Panc1 (cell line): Measurements from ENCODE around the gene ROBO4. TPM values are rescaled to one million over a fixed set of nuclear protein-coding genes. Genes with fewer than 3 reads are reported as not detected.
A peak's percentile ranks its signal among the peaks of the same experiment; 100 is the strongest.

ENCODE experiments used
- ATAC-seq: fragments of 200-7000 bp; cut with Tn5 transposase; 2 replicates; pipeline ENCODE4 v1.9.1; 2020; ENCODE audit warnings: mild to moderate bottlenecking, moderate library complexity
- BruUV-seq: library from RNA; stranded (reverse); fragments of 400-500 nt; replicated peaks from 2 replicates; lab custom pipeline; 2021; lab: Mats Ljungman, UMichigan
- CTCF ChIA-PET: fragments of 300-600 bp; sonication (Branson Sonifier 250); formaldehyde crosslinking; loops from one replicate; lab custom pipeline; 2022; ENCODE audit warnings: antibody characterized with exemption; lab: Charles Lee
- POLR2A ChIA-PET: fragments of 300-600 bp; sonication (Branson Sonifier 250); formaldehyde crosslinking; loops from one replicate; lab custom pipeline; 2022; ENCODE audit warnings: antibody characterized with exemption; lab: Charles Lee
- DNase-seq: peaks from one replicate; pipeline ENCODE4 v3.0.0-alpha.2; 2010; ENCODE audit warnings: low read depth, low spot score
- H3K27ac ChIP-seq: 2 replicates; pipeline ENCODE4 v1.5.1; 2011; ENCODE audit warnings: mild to moderate bottlenecking, low read length, inconsistent platforms
- H3K27me3 ChIP-seq: fragments of 200-500 bp; sonication (Bioruptor generic); 2 replicates; pipeline ENCODE4 v1.6.0; 2014; ENCODE audit warnings: low read length, inconsistent platforms; ENCODE audit not compliant: control insufficient read depth, insufficient read depth
- H3K36me3 ChIP-seq: fragments of 200-500 bp; sonication (Bioruptor generic); 2 replicates; pipeline ENCODE4 v1.5.1; 2014; ENCODE audit warnings: inconsistent platforms, mild to moderate bottlenecking, low read length, moderate library complexity; ENCODE audit not compliant: control insufficient read depth, insufficient read depth
- H3K4me1 ChIP-seq: 2 replicates; pipeline ENCODE4 v1.5.1; 2011; ENCODE audit warnings: inconsistent platforms, mild to moderate bottlenecking, low read length, moderate library complexity; ENCODE audit not compliant: control insufficient read depth, insufficient read depth
- H3K4me3 ChIP-seq, 2 experiments: 2 replicates each; pipeline ENCODE4 v1.5.1; 2011 to 2012; ENCODE audit warnings: low read depth in 2 of 2, low read length in 2 of 2, mild to moderate bottlenecking in 2 of 2, inconsistent platforms in 1 of 2, moderate library complexity in 1 of 2
- H3K9me3 ChIP-seq: fragments of 200-500 bp; sonication (Bioruptor generic); 2 replicates; pipeline ENCODE4 v1.5.1; 2014; ENCODE audit warnings: low read depth, mild to moderate bottlenecking, inconsistent platforms, low read length, moderate library complexity; ENCODE audit not compliant: control insufficient read depth, insufficient read depth
- POLR2AphosphoS5 ChIP-seq: IDR thresholded peaks from 2 replicates; pipeline ENCODE4 v1.6.1; 2012; ENCODE audit warnings: mild to moderate bottlenecking, low read depth, low read length, moderate library complexity
- SIN3A ChIP-seq: IDR thresholded peaks from 2 replicates; pipeline ENCODE4 v1.6.1; 2012; ENCODE audit warnings: low read depth, mild to moderate bottlenecking, low read length, moderate library complexity, borderline replicate concordance; ENCODE audit not compliant: insufficient read depth
- TCF7L2 ChIP-seq: IDR thresholded peaks from 2 replicates; pipeline ENCODE4 v1.6.1; 2011; ENCODE audit warnings: mild to moderate bottlenecking, low read depth, low read length, inconsistent platforms
- in situ Hi-C: cut with HindIII; loops from 2 replicates; pipeline ENCODE4 v1.10.0; 2016; ENCODE audit warnings: low sequenced_read_pairs, low pct_unique_long_range_greater_than_20kb
- intact Hi-C: fragments of 100-400 bp; cut with micrococcal nuclease; formaldehyde crosslinking; loops from one replicate; pipeline ENCODE4 v1.10.0; 2022; ENCODE audit not compliant: unreplicated experiment
- total RNA-seq: library from RNA; stranded (reverse); gene quantifications from one replicate; pipeline ENCODE4 v1.2.1, GENCODE V29; 2021; ENCODE audit not compliant: unreplicated experiment
- TF ChIP-seq, protein P1 (sequence below), 2 experiments: IDR thresholded peaks; 2 replicates each; pipeline ENCODE4 v1.6.1; 2011 to 2012; ENCODE audit warnings: low read depth in 2 of 2, control low read depth in 1 of 2, low read length in 1 of 2, mild to moderate bottlenecking in 1 of 2, moderate library complexity in 1 of 2; ENCODE audit not compliant: insufficient read depth in 1 of 2
- TF ChIP-seq, protein P2 (sequence below): fragments of 450-650 bp; IDR thresholded peaks from 2 replicates; pipeline ENCODE4 v1.5.1; 2017; ENCODE audit warnings: mild to moderate bottlenecking

Gene ROBO4
- total RNA-seq, 1 experiment from 2014 or later: 0.26 TPM

DNA sequence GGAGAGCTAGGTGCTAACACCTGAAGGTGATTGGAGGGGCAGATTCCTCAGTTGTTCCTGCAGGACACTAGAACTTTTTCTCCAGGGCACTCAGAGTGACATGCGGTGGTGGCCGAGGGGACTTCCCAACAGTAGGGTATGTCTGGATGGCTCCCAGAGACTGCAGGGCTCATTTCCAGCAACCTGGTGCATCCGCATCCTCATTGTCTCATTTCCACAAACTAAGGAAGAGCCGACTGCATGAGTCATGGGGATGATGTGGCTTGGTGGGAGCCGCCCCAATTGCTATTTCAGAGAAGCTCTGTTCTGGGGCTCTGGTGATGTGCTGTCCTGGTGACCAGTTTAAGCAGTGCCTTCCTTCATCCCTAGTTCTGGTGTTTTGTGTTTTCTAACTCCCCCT, 2.8 kb upstream of the ROBO4 start:
- ATAC-seq (peak; percentile 28), DNase-seq (no peak)
- H3K36me3 ChIP-seq: no peaks in the 10 kb centered on the region
- peaks cover 28% of the 10 kb centered on the region for H3K27me3 ChIP-seq
- POLR2A ChIA-PET: interaction anchor here (0.6 kb wide), 1 partner anchor 25 kb away, joined by 3 read pairs; no protein-coding TSS in a partner anchor
- no peak overlapping the region for H3K27ac ChIP-seq
- no TSS peak for BruUV-seq
- 0 out of 2 replicates have a peak, but pooled peaks cover 3% of the 10 kb centered on the region for H3K4me1 ChIP-seq
- in situ Hi-C loops: no loop called here
- intact Hi-C loops: no loop called here
- TF ChIP-seq, protein P1, sequence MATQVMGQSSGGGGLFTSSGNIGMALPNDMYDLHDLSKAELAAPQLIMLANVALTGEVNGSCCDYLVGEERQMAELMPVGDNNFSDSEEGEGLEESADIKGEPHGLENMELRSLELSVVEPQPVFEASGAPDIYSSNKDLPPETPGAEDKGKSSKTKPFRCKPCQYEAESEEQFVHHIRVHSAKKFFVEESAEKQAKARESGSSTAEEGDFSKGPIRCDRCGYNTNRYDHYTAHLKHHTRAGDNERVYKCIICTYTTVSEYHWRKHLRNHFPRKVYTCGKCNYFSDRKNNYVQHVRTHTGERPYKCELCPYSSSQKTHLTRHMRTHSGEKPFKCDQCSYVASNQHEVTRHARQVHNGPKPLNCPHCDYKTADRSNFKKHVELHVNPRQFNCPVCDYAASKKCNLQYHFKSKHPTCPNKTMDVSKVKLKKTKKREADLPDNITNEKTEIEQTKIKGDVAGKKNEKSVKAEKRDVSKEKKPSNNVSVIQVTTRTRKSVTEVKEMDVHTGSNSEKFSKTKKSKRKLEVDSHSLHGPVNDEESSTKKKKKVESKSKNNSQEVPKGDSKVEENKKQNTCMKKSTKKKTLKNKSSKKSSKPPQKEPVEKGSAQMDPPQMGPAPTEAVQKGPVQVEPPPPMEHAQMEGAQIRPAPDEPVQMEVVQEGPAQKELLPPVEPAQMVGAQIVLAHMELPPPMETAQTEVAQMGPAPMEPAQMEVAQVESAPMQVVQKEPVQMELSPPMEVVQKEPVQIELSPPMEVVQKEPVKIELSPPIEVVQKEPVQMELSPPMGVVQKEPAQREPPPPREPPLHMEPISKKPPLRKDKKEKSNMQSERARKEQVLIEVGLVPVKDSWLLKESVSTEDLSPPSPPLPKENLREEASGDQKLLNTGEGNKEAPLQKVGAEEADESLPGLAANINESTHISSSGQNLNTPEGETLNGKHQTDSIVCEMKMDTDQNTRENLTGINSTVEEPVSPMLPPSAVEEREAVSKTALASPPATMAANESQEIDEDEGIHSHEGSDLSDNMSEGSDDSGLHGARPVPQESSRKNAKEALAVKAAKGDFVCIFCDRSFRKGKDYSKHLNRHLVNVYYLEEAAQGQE (IDR thresholded peaks at IDR 0.05; ENCODE audit: insufficient read depth in 1 of 2, low read depth in 2 of 2, low read length in 1 of 2): no peak
- CTCF ChIA-PET: no interaction called here
- H3K4me3 ChIP-seq: no peak overlapping the region
- H3K9me3 ChIP-seq: no peaks in the 10 kb centered on the region

DNA sequence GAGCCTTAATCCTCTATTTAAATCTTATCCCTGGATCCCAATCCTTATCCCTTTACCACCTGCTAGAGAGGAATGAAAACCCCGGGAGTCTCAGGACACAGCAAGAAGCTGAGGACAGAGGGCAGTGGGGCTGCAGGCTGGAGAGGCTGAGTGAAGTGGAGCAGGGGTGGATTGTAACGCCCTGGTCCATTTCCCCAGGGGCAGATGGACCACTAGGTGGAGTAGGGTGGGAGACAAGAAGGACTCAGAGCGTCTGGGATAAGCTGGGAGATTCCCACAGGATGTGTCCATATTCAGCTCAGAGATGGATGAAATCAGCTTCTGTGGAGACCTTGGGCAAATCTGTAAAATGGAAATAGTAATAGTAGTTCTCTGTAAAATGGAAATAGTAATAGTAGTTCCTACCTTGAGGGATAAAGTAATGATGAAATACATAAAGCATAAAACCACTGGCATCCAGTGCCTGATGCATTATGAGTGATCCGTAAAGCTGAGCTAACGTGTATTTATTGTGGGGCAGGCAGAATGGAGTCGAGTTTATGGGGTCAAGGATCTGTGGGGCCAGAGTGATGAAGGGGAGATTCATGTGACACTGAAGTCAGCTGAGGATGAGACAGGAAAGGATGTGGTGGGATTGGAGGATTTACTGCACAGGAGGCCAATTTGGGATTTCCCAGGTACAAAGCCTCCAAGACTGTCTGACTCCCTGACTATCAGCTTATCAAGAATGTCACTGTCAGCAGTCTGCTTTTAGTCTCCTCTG, 1.9 kb upstream of the ROBO4 start:
- DNase-seq (no peak), ATAC-seq (0 out of 2 replicates have a peak, but pooled peaks have one; percentile 3)
- Histone ChIP-seq H3K27ac (no peak overlapping the region), H3K4me1 (0 out of 2 replicates have a peak, but pooled peaks cover 3% of the 10 kb centered on the region), H3K27me3 (peaks cover 28% of the 10 kb centered on the region), H3K9me3 (no peaks in the 10 kb centered on the region), H3K36me3 (no peaks in the 10 kb centered on the region), H3K4me3 (no peak overlapping the region)
- ChIA-PET POLR2A (no interaction called here), CTCF (interaction anchor here (1.5 kb wide), 1 partner anchor 23 kb away, joined by 4 read pairs; no protein-coding TSS in a partner anchor)
- TF ChIP-seq TCF7L2: no peak
- TF ChIP-seq POLR2AphosphoS5: no peak
- no peak for TF ChIP-seq SIN3A
- TF ChIP-seq, protein P2, sequence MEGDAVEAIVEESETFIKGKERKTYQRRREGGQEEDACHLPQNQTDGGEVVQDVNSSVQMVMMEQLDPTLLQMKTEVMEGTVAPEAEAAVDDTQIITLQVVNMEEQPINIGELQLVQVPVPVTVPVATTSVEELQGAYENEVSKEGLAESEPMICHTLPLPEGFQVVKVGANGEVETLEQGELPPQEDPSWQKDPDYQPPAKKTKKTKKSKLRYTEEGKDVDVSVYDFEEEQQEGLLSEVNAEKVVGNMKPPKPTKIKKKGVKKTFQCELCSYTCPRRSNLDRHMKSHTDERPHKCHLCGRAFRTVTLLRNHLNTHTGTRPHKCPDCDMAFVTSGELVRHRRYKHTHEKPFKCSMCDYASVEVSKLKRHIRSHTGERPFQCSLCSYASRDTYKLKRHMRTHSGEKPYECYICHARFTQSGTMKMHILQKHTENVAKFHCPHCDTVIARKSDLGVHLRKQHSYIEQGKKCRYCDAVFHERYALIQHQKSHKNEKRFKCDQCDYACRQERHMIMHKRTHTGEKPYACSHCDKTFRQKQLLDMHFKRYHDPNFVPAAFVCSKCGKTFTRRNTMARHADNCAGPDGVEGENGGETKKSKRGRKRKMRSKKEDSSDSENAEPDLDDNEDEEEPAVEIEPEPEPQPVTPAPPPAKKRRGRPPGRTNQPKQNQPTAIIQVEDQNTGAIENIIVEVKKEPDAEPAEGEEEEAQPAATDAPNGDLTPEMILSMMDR: no peak
- TF ChIP-seq, protein P1 (IDR thresholded peaks at IDR 0.05; ENCODE audit: insufficient read depth in 1 of 2, low read depth in 2 of 2, low read length in 1 of 2): no peak
- intact Hi-C loops: no loop called here
- BruUV-seq: no TSS peak
- in situ Hi-C loops: no loop called here
